HG03469 (cell line): ENCODE results near the gene FGF14.

Experiments
- ATAC-seq: cut with Tn5 transposase; IDR thresholded peaks from one replicate; pipeline ENCODE4 v1.9.1; 2021; ENCODE audit warnings: mild to moderate bottlenecking, moderate library complexity, moderate number of reproducible peaks; ENCODE audit not compliant: unreplicated experiment

Gene FGF14

GRCh38 chr13:102311901-102312300 lies 89.9 kb downstream of the FGF14 start:
- ATAC-seq: peak; percentile 98

- ATAC-seq: no peak
Measured at GRCh38 chr13:102311419-102311796, 90.4 kb downstream of the FGF14 start.

GRCh38 chr13:102310691-102311418 lies 91.0 kb downstream of the FGF14 start:
- ATAC-seq: no peak

- ATAC-seq: no peak
Measured at GRCh38 chr13:102309110-102309509, 92.7 kb downstream of the FGF14 start.

- ATAC-seq: no peak
Measured at GRCh38 chr13:102302534-102302933, 99.3 kb downstream of the FGF14 start.

- no peak for ATAC-seq
Measured at GRCh38 chr13:102300379-102300778, 101.5 kb downstream of the FGF14 start.

GRCh38 chr13:102299366-102299765 lies 102.5 kb downstream of the FGF14 start:
- no peak for ATAC-seq

- no peak for ATAC-seq
Measured at GRCh38 chr13:102298051-102298450, 103.8 kb downstream of the FGF14 start.

- no peak for ATAC-seq
Measured at GRCh38 chr13:102295316-102296048, 106.4 kb downstream of the FGF14 start.

GRCh38 chr13:102294407-102295018 lies 107.3 kb downstream of the FGF14 start:
- no peak for ATAC-seq

GRCh38 chr13:102293723-102294122 lies 108.1 kb downstream of the FGF14 start:
- no peak for ATAC-seq

GRCh38 chr13:102291587-102292218 lies 110.1 kb downstream of the FGF14 start:
- ATAC-seq: no peak

GRCh38 chr13:102289606-102290005 lies 112.2 kb downstream of the FGF14 start:
- ATAC-seq: no peak

- no peak for ATAC-seq
Measured at GRCh38 chr13:102286326-102286725, 115.5 kb downstream of the FGF14 start.

GRCh38 chr13:102280366-102280765 lies 121.5 kb downstream of the FGF14 start:
- no peak for ATAC-seq

GRCh38 chr13:102277286-102277685 lies 124.6 kb downstream of the FGF14 start:
- no peak for ATAC-seq

- ATAC-seq: no peak
Measured at GRCh38 chr13:102276404-102276803, 125.4 kb downstream of the FGF14 start.

GRCh38 chr13:102275969-102276368 lies 125.9 kb downstream of the FGF14 start:
- no peak for ATAC-seq

- no peak for ATAC-seq
Measured at GRCh38 chr13:102273111-102273510, 128.7 kb downstream of the FGF14 start.

- no peak for ATAC-seq
Measured at GRCh38 chr13:102267191-102267590, 134.7 kb downstream of the FGF14 start.

- no peak for ATAC-seq
Measured at GRCh38 chr13:102261809-102262208, 140.0 kb downstream of the FGF14 start.
